Skin of body (tissue), 2 donors: ENCODE measurements around the gene PNMA8C. TPM values are rescaled to one million over a fixed set of nuclear protein-coding genes. Genes with fewer than 3 reads are reported as not detected.

ENCODE experiments used
- DNase-seq: peaks from one replicate; lab custom pipeline; 2025; lab: John Stamatoyannopoulos, UW
- total RNA-seq: library from RNA; depleted of rRNA; stranded (reverse); fragments of >200 nt; gene quantifications from one replicate; pipeline ENCODE4 v1.2.3, GENCODE V29; 2014

The PNMA8C gene
- total RNA-seq: 0.20 TPM

- DNase-seq: no peak
Observed at GRCh38 chr19:46428239-46429135, at the start of gene PNMA8C. Gene PNMA8C, minus strand, starts transcription at chr19:46428936. Its CDS starts 577 bp downstream, at chr19:46428359.

- no peak for DNase-seq
Observed at GRCh38 chr19:46475986-46476385, 47.2 kb upstream of the PNMA8C start.

GRCh38 chr19:46474211-46474610, 45.5 kb upstream of the PNMA8C start:
- no peak for DNase-seq

DNA sequence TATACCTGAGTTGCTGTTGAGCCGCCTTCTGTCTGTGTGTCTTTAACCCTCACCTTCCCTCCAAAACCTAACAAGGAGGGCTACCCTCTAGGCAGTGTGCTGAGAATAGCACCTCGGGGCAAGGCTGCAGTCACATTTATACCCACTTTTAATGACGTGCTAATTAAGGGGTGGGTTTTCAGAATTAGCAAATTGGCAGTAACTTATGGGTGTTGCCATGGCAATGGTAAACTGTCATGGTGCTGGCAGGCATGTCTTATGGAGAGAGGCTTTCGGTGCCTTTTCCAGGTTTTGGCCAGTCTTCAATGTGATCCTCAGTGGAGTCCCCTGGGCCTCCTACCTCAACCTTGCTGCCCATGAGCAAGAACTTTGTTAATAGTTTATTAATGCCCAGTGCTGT, 43.9 kb upstream of the PNMA8C start:
- DNase-seq: no peak

DNA sequence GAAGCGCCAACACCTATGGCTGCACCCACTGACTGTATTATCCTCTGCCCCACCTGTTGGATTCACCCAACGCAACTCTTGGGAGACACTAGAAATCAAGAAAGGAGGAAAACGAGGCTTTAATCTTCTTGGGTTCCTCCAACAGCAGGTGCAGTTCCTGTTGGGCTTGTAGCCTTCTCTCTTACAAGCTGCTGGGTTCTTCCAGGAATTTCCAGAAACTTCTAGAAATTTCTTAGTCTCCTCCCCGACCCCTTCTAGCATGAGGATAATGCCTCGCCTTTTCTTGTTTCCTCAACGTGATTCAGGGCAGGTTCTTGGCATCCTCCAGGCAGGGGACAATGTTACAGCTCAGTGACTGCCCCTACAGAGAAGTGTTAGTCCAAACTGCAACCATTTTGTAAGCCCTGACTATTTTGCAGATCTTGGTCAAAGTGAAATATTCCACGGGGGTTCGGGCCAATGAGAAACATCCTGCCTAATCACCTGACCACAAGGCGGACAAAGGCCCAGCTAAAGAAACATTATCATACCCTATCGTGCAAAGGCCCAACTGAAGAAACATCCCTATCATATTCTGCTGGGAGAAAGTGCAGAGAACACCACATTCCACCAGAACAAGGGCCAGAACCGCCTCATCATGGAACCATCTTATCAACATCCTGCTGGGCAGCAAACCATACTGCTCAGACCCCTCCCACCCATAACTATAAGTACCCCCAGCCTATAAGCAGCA, 43.2 kb upstream of the PNMA8C start:
- no peak for DNase-seq

DNA sequence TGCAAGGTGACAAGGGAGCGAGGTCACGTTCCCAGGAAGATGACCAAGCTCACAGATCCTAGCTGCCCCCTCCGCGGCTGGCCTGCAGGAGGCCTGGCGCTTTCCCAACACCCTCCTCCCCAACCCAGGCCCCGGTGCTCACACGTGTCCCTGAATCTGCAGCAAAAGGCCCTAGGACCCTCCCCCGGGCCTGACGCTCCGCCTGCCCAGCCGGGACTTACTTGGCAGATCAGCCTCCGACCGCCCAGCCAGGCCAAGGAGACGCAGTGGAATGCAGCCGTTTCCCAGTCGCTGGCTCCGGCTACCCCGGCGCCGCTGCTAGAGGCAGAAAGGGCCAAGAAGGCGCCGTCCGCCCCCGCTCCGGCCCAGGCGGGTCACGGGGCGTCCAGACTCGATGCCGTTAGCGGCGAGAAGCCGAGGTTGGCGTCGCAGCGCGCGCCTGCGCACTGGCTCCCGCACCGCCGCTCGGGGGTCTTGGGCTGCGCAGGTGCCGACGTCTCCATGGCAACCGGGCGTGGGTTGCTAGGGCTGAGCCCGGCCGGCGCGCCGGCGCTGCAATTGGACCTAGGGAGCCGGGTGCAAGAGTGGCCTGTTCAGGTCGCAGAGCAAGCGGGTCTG, 42.5 kb upstream of the PNMA8C start, which contains the start of gene PNMA8A:
TSS of gene PNMA8A (minus strand) at position 448 of the 618 bp plus-strand sequence. CDS start 528 bp downstream, outside the sequence.
- peak; percentile 70 for DNase-seq

DNA sequence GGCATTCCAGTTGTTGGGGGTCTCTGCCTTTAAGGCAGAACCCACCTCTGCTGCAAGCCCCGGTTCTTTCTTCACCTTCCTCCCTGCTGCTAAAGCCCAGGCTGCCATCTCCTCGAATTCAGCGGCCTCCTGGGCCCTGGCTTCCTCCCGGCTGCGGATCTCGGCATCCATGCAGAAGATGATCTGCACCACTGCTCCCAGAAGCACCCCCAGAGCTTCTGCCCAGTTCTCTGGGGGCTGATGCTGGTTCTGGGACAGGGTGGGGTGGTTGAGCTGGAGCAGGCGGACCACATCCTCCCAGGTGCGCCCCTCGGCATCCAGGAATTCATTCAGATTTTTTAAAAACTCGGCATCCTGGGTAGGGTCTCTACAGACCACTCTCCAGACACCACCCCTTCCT, 41.6 kb upstream of the PNMA8C start:
- DNase-seq: no peak

DNA sequence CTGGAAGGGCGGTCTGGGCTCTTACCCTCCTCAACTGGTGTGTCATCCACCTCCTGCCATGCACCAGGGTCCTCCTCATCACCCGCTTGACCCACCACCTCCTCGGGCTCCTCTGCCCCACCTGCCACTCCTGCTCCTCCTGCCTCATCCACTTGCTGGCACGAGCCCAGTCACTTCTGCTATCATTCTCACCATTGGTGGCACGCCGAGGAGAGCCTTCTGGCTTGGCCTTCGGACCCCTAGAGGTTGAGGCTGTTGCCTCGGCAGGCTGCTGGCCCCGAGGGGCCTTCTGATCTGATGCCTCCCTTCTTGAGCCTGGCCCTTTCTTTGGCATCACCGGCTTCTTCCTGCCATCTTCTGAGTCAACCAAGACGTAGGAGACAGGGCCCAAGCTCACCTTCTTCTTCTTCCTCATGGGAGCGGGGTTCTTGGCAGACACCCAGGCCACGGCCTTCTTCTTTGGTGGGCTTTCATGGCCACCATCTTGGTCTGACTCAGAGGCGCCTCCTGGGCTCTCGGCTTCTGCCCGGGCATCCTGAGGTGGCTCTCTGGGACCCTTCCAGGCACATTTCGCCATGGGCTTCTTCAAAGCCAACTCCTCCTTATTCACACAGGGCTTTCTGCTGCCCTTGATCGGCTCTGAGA, 40.9 kb upstream of the PNMA8C start:
- DNase-seq: no peak

DNA sequence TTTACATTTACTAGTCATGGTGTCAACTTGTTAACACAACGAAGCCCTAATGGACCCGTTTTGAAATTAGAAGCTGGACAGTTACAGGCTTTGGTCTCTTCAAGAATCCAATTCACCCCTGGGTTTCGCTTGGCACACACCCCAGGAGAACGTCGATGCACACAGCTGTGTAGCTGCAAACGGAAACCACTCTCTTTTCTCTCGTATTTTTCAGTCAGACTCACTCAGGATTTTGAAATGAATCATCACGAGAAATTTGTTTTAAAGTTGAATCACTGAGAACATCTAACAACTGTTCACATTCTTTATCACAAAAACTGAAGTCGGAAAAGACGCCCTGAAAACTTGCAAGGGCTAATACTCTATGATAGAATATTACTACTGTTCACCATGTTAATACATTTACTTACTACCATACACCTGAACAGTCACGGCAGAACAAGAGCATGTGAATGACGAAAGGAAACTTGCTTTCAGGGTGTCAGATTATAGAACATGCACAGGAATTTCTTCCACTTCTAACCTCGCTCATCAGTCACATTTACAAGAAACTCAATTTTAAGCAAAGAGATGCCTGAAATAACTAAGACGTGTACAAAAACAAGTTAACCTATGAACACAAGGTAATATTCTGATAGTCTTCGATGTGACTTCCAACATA, 37.9 kb upstream of the PNMA8C start:
- peak; percentile 55 for DNase-seq

GRCh38 chr19:46463516-46463915, 34.8 kb upstream of the PNMA8C start:
- DNase-seq: no peak

GRCh38 chr19:46461537-46461936, 32.8 kb upstream of the PNMA8C start:
- no peak for DNase-seq

DNA sequence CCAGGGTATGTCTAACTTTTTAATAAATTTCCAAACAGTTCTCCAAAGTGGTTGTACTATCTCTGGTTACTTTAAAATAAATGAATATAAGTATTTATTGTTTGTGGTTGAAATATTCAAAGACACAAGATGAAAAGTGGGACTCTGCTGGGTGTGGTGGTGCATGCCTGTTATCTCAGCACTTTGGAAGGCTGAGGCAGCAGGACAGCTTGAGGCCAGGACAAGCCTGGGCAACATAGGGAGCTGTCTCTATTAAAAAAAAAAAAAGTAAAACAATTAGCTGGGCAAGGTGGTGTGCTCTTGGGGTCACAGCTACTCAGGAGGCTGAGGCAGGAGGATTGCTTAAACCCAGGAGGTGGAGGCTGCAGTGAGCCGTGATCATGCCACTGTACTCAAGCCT, 32.2 kb upstream of the PNMA8C start:
- DNase-seq: no peak

DNA sequence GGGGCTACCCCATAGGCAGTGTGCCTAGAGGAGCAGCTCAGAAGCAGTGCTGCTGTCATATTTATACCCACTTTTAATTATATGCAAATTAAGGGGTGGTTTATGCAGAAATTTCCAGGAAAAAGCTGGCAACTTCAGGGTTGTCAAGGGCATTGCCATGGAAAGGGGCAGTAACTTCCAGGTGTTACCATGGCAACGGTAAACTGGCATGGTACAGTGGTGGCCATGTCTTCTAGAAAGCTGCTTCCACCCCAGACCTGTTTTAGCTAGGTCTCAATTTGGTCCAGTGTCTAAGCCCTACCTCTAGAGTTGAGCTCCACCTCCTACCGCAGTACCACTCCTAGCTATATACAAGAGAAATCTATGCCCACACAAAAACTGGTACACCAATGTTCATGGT, 31.3 kb upstream of the PNMA8C start:
- no peak for DNase-seq

DNA sequence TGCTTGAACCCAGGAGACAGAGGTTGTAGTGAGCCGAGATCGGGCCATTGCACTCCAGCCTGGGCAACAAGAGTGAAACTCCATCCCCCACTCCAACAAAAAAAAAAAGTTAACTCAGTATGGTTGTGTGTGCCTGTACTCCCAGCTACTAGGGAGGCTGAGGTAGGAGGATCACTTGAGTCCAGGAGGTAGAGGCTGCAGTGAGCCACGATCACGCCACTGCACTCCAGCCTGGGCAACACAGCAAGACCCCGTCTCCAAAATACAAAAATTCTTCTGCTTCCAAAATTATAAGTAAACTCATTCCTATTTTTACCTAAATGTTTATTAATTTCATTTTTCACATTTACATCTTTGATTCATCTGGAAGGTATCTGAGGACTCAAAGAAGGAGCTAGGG, 28.2 kb upstream of the PNMA8C start:
- DNase-seq: no peak

- DNase-seq: no peak
Observed at GRCh38 chr19:46454244-46454643, 25.5 kb upstream of the PNMA8C start.

- no peak for DNase-seq
Observed at GRCh38 chr19:46453661-46454060, 24.9 kb upstream of the PNMA8C start.

DNA sequence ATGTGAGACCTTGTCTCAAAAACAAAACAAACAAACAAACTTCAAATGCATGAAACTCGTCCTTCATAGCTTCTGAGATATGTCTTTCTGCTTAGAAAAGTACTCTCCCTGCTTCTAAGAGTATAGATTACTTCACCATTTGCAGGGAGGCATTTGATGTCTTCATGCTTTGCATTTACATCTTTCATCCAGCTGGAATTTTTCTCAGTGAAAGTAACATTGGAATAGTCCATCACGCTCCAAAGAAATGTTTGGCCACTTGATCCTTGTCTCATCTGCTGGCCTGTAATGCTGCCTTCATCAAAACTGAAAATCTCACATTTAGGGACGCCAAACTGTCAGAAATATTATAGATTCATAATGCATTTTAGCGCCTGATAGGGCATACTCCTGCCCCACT, 23.4 kb upstream of the PNMA8C start:
- no peak for DNase-seq

DNA sequence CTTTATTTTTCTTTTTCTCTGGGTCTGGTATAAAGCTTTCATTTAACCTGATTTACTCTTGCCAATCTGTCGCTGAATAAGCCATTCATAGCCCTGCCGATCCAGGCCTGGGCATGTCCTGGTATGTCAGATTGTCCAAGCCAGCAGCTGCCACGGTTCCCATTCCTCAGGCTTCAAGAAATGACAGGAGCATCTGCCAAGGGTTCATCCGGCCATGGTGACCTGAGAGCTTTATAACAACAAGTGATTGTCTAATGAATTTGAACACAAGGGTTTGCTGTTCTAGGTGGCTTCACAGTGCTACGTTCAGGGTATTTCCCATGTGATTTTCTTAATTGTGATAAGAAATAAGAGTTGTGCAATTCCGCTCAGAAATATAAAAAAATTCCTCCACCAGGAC, 22.6 kb upstream of the PNMA8C start:
- no peak for DNase-seq

DNA sequence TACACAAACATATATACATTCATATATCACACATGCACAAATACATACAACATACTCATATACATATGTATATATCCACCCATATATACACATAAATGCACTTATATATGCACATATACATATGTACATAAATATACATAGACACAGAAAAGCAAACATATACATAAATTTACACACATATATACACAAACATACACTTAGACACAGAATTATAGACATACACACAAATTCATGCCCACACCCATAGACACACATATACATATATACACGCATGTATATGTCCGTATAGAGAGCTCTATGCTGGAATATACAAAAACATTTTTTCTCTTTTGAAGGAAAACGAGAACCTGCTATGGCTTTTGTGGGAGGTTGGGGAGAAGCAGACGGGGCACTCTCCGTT, 22.0 kb upstream of the PNMA8C start:
- DNase-seq: no peak

DNA sequence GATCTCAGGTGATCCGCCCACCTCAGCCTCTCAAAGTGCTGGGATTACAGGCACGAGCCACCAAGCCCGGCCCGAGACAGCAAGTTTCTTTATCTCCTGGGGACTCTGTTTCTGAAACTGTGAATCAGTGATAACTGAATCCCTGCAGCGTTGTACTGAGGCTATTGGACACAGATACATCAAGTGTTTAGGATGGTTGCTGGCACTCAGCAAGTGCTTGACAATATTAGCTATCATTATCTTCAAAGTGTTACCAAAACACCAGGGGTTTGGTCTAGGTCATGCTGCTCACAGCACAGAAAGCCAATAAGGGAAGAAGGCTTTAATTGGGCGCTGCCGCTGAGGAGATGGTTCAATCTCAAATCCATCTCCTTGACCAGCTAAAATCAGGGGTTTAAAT, 20.5 kb upstream of the PNMA8C start:
- no peak for DNase-seq

DNA sequence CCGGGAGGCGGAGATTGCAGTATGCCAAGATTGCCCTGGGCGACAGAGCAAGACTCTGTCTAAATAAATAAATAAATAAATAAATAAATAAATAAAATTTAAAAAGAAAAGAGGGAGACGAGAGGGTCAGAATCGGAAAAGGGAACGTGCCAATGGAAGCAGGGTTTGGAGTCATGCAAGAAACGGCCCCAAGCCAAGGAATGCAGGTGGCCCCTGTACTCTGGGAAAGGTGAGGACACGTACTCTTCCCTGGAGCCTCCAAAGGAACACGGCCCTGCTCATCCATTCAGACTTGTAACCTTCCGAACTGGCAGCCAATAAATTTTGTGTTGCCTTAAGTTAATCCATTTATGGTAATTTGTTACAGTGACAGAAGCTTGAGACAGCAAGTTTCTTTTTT, 19.9 kb upstream of the PNMA8C start:
- DNase-seq: no peak
